Measurements from ENCODE around the gene TMEM81.

The TMEM81 gene, protein sequence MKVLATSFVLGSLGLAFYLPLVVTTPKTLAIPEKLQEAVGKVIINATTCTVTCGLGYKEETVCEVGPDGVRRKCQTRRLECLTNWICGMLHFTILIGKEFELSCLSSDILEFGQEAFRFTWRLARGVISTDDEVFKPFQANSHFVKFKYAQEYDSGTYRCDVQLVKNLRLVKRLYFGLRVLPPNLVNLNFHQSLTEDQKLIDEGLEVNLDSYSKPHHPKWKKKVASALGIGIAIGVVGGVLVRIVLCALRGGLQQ

DNA sequence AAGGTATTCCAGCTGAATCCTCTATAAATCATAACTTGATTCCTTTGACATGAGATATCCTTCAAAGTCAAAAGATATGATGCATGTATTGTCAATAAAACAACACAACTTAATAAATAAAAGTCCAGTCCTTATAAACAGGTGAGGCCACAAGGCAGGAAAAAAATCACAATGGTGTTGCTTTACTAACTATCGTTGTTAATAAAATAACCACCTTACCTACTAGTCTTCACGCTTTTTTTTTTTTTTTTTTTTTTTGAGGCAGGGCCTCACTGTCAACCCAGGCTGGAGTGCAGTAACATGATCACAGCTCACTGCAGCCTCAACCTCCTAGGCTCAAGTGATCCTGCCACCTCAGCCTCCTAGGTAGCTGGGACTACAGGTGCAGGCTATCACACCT, at the start of gene TMEM81:
Gene TMEM81 (minus strand): TSS at position 101 of the 400 bp plus-strand sequence. CDS start 140 bp downstream, outside the sequence.
- TF ChIP-seq, protein P1, sequence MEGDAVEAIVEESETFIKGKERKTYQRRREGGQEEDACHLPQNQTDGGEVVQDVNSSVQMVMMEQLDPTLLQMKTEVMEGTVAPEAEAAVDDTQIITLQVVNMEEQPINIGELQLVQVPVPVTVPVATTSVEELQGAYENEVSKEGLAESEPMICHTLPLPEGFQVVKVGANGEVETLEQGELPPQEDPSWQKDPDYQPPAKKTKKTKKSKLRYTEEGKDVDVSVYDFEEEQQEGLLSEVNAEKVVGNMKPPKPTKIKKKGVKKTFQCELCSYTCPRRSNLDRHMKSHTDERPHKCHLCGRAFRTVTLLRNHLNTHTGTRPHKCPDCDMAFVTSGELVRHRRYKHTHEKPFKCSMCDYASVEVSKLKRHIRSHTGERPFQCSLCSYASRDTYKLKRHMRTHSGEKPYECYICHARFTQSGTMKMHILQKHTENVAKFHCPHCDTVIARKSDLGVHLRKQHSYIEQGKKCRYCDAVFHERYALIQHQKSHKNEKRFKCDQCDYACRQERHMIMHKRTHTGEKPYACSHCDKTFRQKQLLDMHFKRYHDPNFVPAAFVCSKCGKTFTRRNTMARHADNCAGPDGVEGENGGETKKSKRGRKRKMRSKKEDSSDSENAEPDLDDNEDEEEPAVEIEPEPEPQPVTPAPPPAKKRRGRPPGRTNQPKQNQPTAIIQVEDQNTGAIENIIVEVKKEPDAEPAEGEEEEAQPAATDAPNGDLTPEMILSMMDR (IDR thresholded peaks at IDR 0.05) = no peak

DNA sequence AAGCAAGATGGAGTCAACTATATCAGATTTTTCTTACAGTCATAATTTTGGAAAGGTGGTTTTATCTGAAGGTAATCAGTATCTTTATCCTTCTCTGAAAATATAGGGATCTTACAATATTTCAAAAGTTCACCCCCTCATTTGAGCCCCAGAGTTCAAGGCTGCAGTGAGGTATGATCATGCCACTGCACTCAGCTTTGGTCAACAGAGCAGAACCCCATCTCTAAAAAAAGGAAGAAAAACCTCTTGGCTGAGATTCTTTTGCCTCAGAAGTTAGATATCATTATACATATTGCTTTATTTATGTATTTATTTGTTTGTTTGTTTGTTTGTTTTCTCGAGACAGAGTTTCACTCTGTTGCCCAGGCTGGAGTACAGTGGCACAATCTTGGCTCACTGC, 49.0 kb upstream of the TMEM81 start:
- TF ChIP-seq, protein P1 (IDR thresholded peaks at IDR 0.05) = no peak

DNA sequence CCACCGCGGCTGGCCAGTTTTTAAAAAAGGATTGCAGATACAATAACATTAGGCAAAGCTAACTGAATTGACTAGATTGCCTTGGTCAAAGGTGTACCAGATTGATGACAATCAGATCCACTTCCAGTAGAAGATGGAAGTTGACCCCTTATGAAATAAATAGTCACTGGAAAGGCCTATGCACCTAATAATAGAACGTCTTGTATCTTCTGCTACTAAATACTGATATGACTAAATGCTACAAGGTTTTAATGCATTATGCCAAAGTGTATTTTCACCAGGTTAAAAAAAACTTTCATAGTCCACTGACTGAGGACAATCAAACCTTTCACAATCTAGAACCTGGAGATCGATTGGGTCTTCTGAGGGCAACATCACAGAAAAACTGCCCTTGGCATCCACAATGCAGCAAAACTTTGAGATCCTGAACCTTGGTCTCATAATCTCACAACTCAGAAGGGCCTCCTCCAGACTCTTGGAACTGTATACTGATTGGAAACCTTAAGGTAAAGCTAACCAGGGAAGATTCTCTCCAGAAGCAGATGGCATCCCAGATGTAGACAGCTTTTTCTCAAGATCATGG, 45.3 kb upstream of the TMEM81 start:
- TF ChIP-seq, protein P1 (IDR thresholded peaks at IDR 0.05) = no peak

DNA sequence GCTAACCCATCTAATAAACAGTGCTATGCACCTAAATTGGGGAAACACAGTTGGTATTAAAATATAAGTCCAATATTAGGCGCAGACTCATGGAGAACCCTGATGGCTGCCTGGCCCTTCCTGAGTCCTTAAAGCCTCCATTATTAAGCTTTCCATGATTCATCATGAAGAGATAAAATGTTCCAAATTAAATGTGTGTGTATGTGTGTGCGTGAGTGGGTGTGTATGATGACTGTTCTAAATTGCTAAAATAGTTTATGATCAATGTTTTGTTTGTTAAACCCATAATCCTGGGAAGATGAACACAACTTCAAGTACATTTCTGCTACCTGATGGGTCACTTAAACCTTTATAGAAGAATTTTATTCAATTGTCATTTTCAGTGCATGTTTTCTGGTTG, 43.8 kb upstream of the TMEM81 start:
- TF ChIP-seq, protein P1 (IDR thresholded peaks at IDR 0.05) = no peak

DNA sequence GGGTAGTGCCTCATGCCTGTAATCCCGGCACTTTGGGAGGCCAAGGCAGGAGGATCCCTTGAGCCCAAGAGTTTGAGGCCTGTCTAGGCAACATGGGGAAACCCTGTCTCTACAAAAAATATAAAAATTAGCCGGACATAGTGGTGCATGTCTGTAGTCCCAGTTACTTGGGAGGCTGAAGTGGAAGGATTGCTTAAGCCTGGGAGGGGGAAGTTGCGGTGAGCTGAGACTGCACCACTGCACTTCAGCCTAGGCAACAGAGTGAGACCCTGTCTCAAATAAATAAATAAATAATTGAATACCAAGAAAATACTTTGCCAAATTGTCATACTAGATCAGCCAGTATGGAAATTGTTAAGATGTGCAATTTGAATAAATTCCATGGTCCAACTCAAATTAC, 43.4 kb upstream of the TMEM81 start:
- TF ChIP-seq, protein P1 (IDR thresholded peaks at IDR 0.05) = no peak

DNA sequence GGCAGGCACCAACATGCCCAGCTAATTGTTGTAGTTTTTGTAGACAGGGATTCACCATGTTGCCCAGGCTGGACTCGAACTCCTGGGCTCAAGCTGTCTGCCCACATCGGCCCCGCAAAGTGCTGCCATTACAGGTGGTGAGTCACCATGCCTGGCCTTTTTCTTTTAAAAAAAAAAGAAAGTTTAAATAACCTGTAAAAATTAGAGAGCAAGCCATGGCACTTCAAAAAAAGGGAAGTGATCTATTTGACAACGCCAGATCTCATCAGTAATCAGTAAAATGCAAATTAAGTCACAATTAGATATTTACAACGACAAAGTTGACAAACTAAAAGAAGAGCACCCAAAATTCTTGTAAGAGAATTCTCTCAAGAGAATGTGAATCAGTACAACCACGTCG, 40.5 kb upstream of the TMEM81 start:
- TF ChIP-seq, protein P1 (IDR thresholded peaks at IDR 0.05) = no peak

DNA sequence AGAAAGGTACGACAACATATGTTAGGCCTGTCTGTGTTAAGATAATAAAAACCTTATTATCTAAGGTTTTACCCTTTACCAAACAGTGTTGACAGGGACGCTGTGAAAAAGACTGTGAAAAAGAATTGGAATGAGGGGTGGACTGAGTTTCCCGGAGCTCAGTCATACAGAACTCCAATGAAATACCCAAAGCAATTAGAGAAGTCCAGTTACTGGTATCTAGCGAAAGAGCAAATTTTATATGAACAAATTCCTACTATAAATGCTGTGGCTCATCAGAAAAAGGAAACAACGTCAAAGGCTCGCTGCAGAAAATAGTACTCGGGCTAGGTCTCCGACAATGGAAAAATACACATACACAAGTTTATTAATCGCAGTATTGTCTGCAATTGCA, 38.2 kb upstream of the TMEM81 start:
- TF ChIP-seq, protein P1 (IDR thresholded peaks at IDR 0.05) = peak; percentile 16; the same call in 1 of the 2 replicates
